Raji (cell line): ENCODE measurements around the gene RNF115.

Experiments used
- POLR2A ChIP-seq: IDR thresholded peaks from 2 replicates; pipeline ENCODE4 v1.6.1; 2011; ENCODE audit warnings: low read depth, low read length, control low read depth; ENCODE audit not compliant: insufficient read depth

Gene RNF115

DNA sequence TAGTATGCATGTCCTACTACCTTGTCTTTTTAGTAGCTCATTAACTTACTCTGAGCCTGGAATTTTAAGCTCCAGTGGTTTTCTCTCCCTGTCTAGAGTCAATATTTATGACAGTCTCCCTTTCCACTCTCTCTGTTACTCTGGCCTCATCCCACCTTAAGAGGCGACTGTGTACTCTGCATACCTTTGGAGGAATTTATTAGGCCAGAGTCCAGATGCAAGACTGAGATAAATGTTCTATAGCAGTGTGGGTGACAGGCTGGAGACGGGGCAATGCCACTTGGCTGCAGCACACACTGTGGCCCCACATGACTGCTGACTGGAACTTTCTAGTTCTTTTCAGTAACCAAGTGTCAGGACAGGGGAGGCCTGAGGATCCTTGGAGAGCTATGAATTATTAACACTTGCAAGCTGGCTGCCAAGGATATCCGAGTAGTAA, 112.7 kb downstream of the RNF115 start:
- TF ChIP-seq POLR2A, result no peak

- no peak for TF ChIP-seq POLR2A
These were observed 113.4 kb downstream of the RNF115 start for GRCh38 chr1:145710291-145711027.

- TF ChIP-seq POLR2A, result no peak
These were observed 115.8 kb downstream of the RNF115 start for GRCh38 chr1:145708063-145708462.

DNA sequence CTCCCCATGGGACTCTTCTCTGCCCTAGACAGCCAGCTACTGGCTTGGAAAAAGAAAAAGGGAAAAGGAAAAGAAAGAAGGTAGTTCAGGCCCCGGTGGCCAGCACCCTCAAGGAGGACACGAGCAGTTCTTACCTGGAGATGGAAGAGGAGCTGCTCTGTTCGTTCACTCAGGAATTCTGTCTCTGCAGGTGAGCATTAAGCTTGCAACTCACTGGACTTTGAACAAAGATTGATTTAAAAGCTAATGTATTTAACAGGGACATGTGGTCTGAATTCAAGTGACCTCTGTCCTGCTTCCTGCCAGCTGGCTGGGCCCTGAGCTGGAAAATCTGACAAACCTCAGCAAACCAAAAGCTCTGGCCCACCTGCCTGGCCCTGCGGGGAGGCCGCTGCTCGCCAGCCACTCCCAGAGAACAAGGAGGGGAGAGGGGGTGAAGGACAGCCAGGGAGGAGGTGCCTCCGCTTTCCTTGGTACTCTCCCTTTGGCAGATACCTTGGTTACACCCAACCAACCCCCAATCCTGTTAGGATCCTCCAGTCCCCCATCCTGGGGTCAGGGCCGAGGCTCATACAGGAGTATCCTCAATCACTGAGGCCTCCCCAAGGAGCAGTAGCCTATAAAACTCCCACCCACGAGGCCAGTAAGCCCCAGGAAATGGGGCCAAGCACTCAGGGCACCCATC, 116.6 kb downstream of the RNF115 start, which contains the start of gene PDZK1:
PDZK1 (minus strand) TSS at position 186 of the 685 bp plus-strand sequence. CDS start 19,347 bp downstream, outside the sequence.
- no peak for TF ChIP-seq POLR2A

DNA sequence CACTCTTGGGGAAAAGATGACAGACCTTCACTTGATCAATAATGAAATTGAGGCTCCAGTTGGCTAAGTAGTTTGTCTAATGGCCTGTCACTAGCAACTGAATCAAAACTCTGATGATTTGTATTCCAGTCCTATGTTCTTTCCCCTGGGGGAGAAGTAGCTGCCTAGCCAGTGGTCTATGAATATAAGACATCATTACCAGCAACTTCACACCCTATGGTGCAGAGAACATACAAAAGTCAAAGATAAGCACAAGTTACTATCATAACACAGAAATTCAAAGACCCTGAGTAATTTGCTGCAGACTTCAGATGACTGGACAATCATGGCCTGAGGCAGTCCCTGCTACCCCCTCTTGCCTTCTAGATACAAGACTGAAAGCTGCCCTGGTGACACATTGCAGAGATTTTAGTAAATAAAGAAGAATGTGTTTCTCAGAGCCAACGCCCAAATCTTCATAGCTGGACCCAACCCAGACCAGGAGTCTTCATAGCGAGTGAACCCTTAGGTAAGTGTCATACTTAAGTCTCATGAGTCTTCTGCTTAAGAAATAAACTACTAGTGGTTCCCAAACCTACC, 117.7 kb downstream of the RNF115 start:
- TF ChIP-seq POLR2A, result no peak

- no peak for TF ChIP-seq POLR2A
These were observed 118.3 kb downstream of the RNF115 start for GRCh38 chr1:145705622-145706021.

GRCh38 chr1:145702826-145703225, 121.1 kb downstream of the RNF115 start:
- no peak for TF ChIP-seq POLR2A

- no peak for TF ChIP-seq POLR2A
These were observed 121.8 kb downstream of the RNF115 start for GRCh38 chr1:145702052-145702451.

GRCh38 chr1:145701306-145701862, 122.5 kb downstream of the RNF115 start:
- TF ChIP-seq POLR2A, result no peak

- TF ChIP-seq POLR2A, result no peak
These were observed 127.3 kb downstream of the RNF115 start for GRCh38 chr1:145696630-145696960.

- no peak for TF ChIP-seq POLR2A
These were observed 127.9 kb downstream of the RNF115 start for GRCh38 chr1:145695821-145696629.

- TF ChIP-seq POLR2A, result no peak
These were observed 131.0 kb downstream of the RNF115 start for GRCh38 chr1:145692785-145693443.

- TF ChIP-seq POLR2A, result no peak
These were observed 133.0 kb downstream of the RNF115 start for GRCh38 chr1:145690587-145691558.

DNA sequence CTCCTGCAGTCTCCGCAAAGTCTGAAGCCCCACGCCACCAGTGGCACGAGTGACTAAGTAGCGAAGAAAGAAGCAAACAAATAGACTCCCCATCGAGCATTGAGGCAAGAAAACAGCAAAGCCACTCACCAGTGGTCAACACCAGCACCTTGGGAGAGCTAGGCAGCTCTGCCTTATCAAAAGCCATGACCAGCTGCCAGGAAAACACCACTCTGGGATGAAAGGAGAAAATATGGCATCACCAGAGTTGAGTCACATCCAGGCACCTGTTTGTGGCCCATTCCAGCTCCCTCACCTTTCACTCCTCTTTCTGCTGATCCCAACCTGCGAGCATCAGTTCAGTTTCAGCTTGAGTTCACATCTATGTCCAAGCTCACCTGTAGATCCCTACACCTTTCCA, 134.0 kb downstream of the RNF115 start:
- no peak for TF ChIP-seq POLR2A

DNA sequence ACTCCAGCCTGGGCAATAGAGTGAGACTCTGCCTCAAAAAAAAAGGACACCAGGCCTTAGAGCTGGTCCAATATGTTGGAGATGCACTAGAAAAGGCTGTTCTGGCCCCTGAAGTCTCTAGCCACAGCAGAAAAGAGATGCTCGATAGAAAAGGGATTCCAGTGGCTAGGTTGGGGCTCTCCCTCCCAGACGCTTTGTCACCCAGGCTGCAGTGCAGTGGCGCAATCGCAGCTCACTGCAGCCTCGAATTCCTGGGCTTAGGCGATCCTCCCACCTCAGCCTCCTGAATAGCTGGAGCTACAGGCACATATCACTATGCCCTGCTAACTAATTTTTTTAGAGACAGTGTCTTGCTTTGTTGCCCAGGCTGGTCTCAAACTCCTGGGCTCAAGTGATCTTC, 135.0 kb downstream of the RNF115 start:
- TF ChIP-seq POLR2A, result no peak
